ENCODE data around the gene COBLL1. TPM values are rescaled to one million over a fixed set of nuclear protein-coding genes. Genes with fewer than 3 reads are reported as not detected.

The COBLL1 gene
- total RNA-seq, 1 experiment from 2014 or later: 4.4 TPM

- in situ Hi-C loops (cut with HindIII; ENCODE audit: low pct_unique_long_range_greater_than_20kb, low sequenced_read_pairs) (no loop called here), intact Hi-C loops (cut with micrococcal nuclease; ENCODE audit: unreplicated experiment) (no loop called here)
- H3K36me3 ChIP-seq (ENCODE audit: control insufficient read depth, insufficient read depth, low read length): no peaks in the 10 kb centered on the region
- H3K9me3 ChIP-seq (ENCODE audit: control insufficient read depth, insufficient read depth, low read depth, low read length): no peaks in the 10 kb centered on the region
- ChIA-PET CTCF (no interaction called here), POLR2A (no interaction called here)
- DNase-seq (ENCODE audit: low read depth, low spot score) (no peak), ATAC-seq (no peak)
- no peaks in the 10 kb centered on the region for H3K4me1 ChIP-seq (ENCODE audit: control insufficient read depth, insufficient read depth, low read length)
- H3K27ac ChIP-seq (ENCODE audit: low read length): no peak overlapping the region
- TF ChIP-seq, protein P1, sequence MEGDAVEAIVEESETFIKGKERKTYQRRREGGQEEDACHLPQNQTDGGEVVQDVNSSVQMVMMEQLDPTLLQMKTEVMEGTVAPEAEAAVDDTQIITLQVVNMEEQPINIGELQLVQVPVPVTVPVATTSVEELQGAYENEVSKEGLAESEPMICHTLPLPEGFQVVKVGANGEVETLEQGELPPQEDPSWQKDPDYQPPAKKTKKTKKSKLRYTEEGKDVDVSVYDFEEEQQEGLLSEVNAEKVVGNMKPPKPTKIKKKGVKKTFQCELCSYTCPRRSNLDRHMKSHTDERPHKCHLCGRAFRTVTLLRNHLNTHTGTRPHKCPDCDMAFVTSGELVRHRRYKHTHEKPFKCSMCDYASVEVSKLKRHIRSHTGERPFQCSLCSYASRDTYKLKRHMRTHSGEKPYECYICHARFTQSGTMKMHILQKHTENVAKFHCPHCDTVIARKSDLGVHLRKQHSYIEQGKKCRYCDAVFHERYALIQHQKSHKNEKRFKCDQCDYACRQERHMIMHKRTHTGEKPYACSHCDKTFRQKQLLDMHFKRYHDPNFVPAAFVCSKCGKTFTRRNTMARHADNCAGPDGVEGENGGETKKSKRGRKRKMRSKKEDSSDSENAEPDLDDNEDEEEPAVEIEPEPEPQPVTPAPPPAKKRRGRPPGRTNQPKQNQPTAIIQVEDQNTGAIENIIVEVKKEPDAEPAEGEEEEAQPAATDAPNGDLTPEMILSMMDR (IDR thresholded peaks at IDR 0.05): no peak
- TF ChIP-seq REST (IDR thresholded peaks at IDR 0.05; ENCODE audit: insufficient read depth in 1 of 2, low read depth in 2 of 2, low read length in 1 of 2) (no peak), TCF7L2 (IDR thresholded peaks at IDR 0.05; ENCODE audit: low read depth, low read length) (no peak), SIN3A (IDR thresholded peaks at IDR 0.05; ENCODE audit: borderline replicate concordance, insufficient read depth, low read depth, low read length) (no peak), POLR2AphosphoS5 (IDR thresholded peaks at IDR 0.05; ENCODE audit: low read depth, low read length) (no peak)
- BruUV-seq (replicated peaks): no TSS peak
- no peak overlapping the region for H3K4me3 ChIP-seq (ENCODE audit: low read depth in 2 of 2, low read length in 2 of 2)
- no peaks in the 10 kb centered on the region for H3K27me3 ChIP-seq (ENCODE audit: control insufficient read depth, insufficient read depth, low read length)
These were observed 163.9 kb downstream of the COBLL1 start for GRCh38 chr2:164677733-164678132.

- Histone ChIP-seq H3K27ac (ENCODE audit: low read length) (no peak overlapping the region), H3K4me3 (ENCODE audit: low read depth in 2 of 2, low read length in 2 of 2) (no peak overlapping the region), H3K36me3 (ENCODE audit: control insufficient read depth, insufficient read depth, low read length) (no peaks in the 10 kb centered on the region), H3K4me1 (ENCODE audit: control insufficient read depth, insufficient read depth, low read length) (no peaks in the 10 kb centered on the region), H3K27me3 (ENCODE audit: control insufficient read depth, insufficient read depth, low read length) (no peaks in the 10 kb centered on the region), H3K9me3 (ENCODE audit: control insufficient read depth, insufficient read depth, low read depth, low read length) (no peaks in the 10 kb centered on the region)
- ATAC-seq (no peak), DNase-seq (ENCODE audit: low read depth, low spot score) (no peak)
- no TSS peak for BruUV-seq (replicated peaks)
- intact Hi-C loops (cut with micrococcal nuclease; ENCODE audit: unreplicated experiment): no loop called here
- TF ChIP-seq TCF7L2 (IDR thresholded peaks at IDR 0.05; ENCODE audit: low read depth, low read length): no peak
- no peak for TF ChIP-seq REST (IDR thresholded peaks at IDR 0.05; ENCODE audit: insufficient read depth in 1 of 2, low read depth in 2 of 2, low read length in 1 of 2)
- CTCF ChIA-PET: no interaction called here
- POLR2A ChIA-PET: no interaction called here
- in situ Hi-C loops (cut with HindIII; ENCODE audit: low pct_unique_long_range_greater_than_20kb, low sequenced_read_pairs): no loop called here
These were observed 164.4 kb downstream of the COBLL1 start for GRCh38 chr2:164677271-164677670.

All from Panc1 (cell line).